Ovary (tissue), 9 donors: ENCODE measurements around the gene TFF2. TPM values are rescaled to one million over a fixed set of nuclear protein-coding genes. Genes with fewer than 3 reads are reported as not detected.

ENCODE experiments used
- DNase-seq, 5 donors: peaks; one replicate each; pipeline ENCODE4 v3.0.0-alpha.2; 2019 to 2020
- H3K27ac ChIP-seq, 2 donors: fragments of 200-600 bp; one replicate each; pipeline versions ENCODE4 v1.5.1 to v1.8.0; 2019 to 2022
- H3K27me3 ChIP-seq: fragments of 200-600 bp; one replicate; pipeline ENCODE4 v1.8.0; 2022
- H3K36me3 ChIP-seq: fragments of 200-600 bp; sonication (generic); one replicate; pipeline ENCODE4 v1.5.1; 2019
- H3K4me1 ChIP-seq: one replicate; pipeline ENCODE4 v1.8.1; 2013; ENCODE audit warnings: mild to moderate bottlenecking, moderate library complexity; ENCODE audit not compliant: insufficient read depth
- H3K4me3 ChIP-seq: fragments of 200-600 bp; sonication (generic); one replicate; pipeline ENCODE4 v1.5.1; 2017
- H3K9me3 ChIP-seq, 2 donors: fragments of 200-600 bp in 1 of 2; sonication (generic) in 1 of 2; one replicate each; pipeline versions ENCODE4 v1.5.1 to v1.8.1; 2013 to 2019; ENCODE audit warnings: mild to moderate bottlenecking in 1 of 2, moderate library complexity in 1 of 2
- CTCF ChIP-seq, 3 donors: fragments of 450-650 bp in 2 of 3; fragments of 200-600 bp in 1 of 3; IDR thresholded peaks; one replicate each; pipeline versions ENCODE4 v1.5.1 to v1.8.0; 2016 to 2022; ENCODE audit warnings: antibody characterized with exemption in 3 of 3, mild to moderate bottlenecking in 1 of 3
- EP300 ChIP-seq: sonication (generic); formaldehyde crosslinking; IDR thresholded peaks from one replicate; pipeline ENCODE4 v1.6.1; 2017; ENCODE audit warnings: antibody characterized with exemption
- POLR2A ChIP-seq: fragments of 450-650 bp; IDR thresholded peaks from one replicate; pipeline ENCODE4 v1.6.1; 2017; ENCODE audit warnings: antibody characterized with exemption, mild to moderate bottlenecking, moderate library complexity
- WGBS, 3 donors: extraction: QIAGEN DNeasy Blood & Tissue Kit in 1 of 3; methylation state at CpG; one replicate each; pipeline versions ENCODE4 v1.1.5 to v1.1.7; 2013 to 2017; 5-methylcytosine and 5-hydroxymethylcytosine counted together
- intact Hi-C, 4 donors: fragments of 100-400 bp; cut with DNase I; formaldehyde crosslinking; loops; one replicate each; pipeline versions ENCODE4 v1.11.0 to v1.15.1; 2022 to 2023
- polyA plus RNA-seq, 2 donors: library from polyadenylated mRNA; stranded (reverse); fragments of 200-250 nt in 1 of 2; fragments of 350-450 nt in 1 of 2; fragmentation: Illumina TruSeq in 1 of 2; extraction: RNeasy Lipid Tissue Mini Kit (QIAGEN cat#74804) in 1 of 2; gene quantifications; one replicate each; pipeline ENCODE4 v1.2.3, GENCODE V29; 2013 to 2014
- total RNA-seq, 7 donors: library from RNA; depleted of rRNA in 2 of 7; stranded (reverse); fragments of >200 nt in 2 of 7; fragmentation: NEBNext Ultra II Directional in 3 of 7; extraction: Animal tissue kit (Norgen Biotek cat#: 25700) in 3 of 7; gene quantifications; one replicate each; pipeline versions ENCODE4 v1.1.0 to v1.2.4, GENCODE V29; 2016 to 2023
- donor health status: DM: no; HTN: no; CAD: no; lungs with moderate emphysema.
- donor health status: DM: no; HTN: no; CAD: no.
- donor health status: Bipolar disorder and iron deficiency.
- donor health status: DM: yes; HTN: yes; CAD: no.
- donor health status: DM: no; HTN: no; CAD: no.
- donor health status: DM: yes; HTN: yes; CAD: no.

Gene TFF2
- total and polyA plus RNA-seq, 9 donors: 0.31 to 3.7 TPM; not detected in 7

- WGBS, 3 donors: 80 to 86% (median 85%) methylated on average over 16 of the region's 16 CpGs
- no peaks in the 10 kb centered on the region for H3K27me3 ChIP-seq
- DNase-seq: no peak
- no peaks in the 10 kb centered on the region for H3K4me1 ChIP-seq
- H3K4me3 ChIP-seq: no peak overlapping the region
- no peak overlapping the region for H3K27ac ChIP-seq
- H3K9me3 ChIP-seq: no peaks in the 10 kb centered on the region
- H3K36me3 ChIP-seq: no peaks in the 10 kb centered on the region
- no peak for TF ChIP-seq POLR2A
- TF ChIP-seq CTCF (IDR thresholded peaks at IDR 0.05): no peak
- TF ChIP-seq EP300: no peak
- intact Hi-C loops: no loop called here
Measured at GRCh38 chr21:42373908-42374455, 23.2 kb upstream of the TFF2 start.

- Histone ChIP-seq H3K4me3 (no peak overlapping the region), H3K9me3 (no peaks in the 10 kb centered on the region), H3K27me3 (no peaks in the 10 kb centered on the region), H3K4me1 (no peaks in the 10 kb centered on the region), H3K36me3 (no peaks in the 10 kb centered on the region), H3K27ac (no peak overlapping the region)
- intact Hi-C loops: no loop called here
- TF ChIP-seq EP300: no peak
- no peak for TF ChIP-seq POLR2A
- TF ChIP-seq CTCF (IDR thresholded peaks at IDR 0.05): no peak
- 75 to 80% (median 77%) methylated on average over 25 of the region's 25 CpGs for WGBS, 3 donors
- DNase-seq: no peak
Measured at GRCh38 chr21:42373196-42373907, 22.6 kb upstream of the TFF2 start.

- no peak for TF ChIP-seq POLR2A
- TF ChIP-seq EP300: no peak
- TF ChIP-seq CTCF (IDR thresholded peaks at IDR 0.05): no peak
- intact Hi-C loops: no loop called here
- Histone ChIP-seq H3K4me1 (no peaks in the 10 kb centered on the region), H3K27ac (no peak overlapping the region), H3K27me3 (no peaks in the 10 kb centered on the region), H3K9me3 (no peaks in the 10 kb centered on the region), H3K4me3 (no peak overlapping the region), H3K36me3 (no peaks in the 10 kb centered on the region)
- 78 to 79% (median 79%) methylated on average over 18 of the region's 18 CpGs for WGBS, 3 donors
- no peak for DNase-seq
Measured at GRCh38 chr21:42370894-42371654, 20.3 kb upstream of the TFF2 start.

- 25 to 41% (median 36%) methylated on average over 11 to 16 of the region's 16 CpGs for WGBS, 3 donors
Measured at GRCh38 chr21:42369821-42370220, 19.0 kb upstream of the TFF2 start.

More at GRCh38 chr21:42369821-42370220, 19.0 kb upstream of the TFF2 start:
- Histone ChIP-seq H3K36me3 (no peaks in the 10 kb centered on the region), H3K27ac (no peak overlapping the region), H3K4me3 (no peak overlapping the region), H3K9me3 (no peaks in the 10 kb centered on the region), H3K4me1 (no peaks in the 10 kb centered on the region), H3K27me3 (no peaks in the 10 kb centered on the region)
- intact Hi-C loops: no loop called here
- no peak for DNase-seq
- TF ChIP-seq EP300 (no peak), POLR2A (no peak), CTCF (IDR thresholded peaks at IDR 0.05) (no peak)
